ENCODE results near the gene DHX16.

The DHX16 gene

GRCh38 chr6:30657454-30657853 lies 15.4 kb downstream of the DHX16 start:
- TF ChIP-seq, protein P1, sequence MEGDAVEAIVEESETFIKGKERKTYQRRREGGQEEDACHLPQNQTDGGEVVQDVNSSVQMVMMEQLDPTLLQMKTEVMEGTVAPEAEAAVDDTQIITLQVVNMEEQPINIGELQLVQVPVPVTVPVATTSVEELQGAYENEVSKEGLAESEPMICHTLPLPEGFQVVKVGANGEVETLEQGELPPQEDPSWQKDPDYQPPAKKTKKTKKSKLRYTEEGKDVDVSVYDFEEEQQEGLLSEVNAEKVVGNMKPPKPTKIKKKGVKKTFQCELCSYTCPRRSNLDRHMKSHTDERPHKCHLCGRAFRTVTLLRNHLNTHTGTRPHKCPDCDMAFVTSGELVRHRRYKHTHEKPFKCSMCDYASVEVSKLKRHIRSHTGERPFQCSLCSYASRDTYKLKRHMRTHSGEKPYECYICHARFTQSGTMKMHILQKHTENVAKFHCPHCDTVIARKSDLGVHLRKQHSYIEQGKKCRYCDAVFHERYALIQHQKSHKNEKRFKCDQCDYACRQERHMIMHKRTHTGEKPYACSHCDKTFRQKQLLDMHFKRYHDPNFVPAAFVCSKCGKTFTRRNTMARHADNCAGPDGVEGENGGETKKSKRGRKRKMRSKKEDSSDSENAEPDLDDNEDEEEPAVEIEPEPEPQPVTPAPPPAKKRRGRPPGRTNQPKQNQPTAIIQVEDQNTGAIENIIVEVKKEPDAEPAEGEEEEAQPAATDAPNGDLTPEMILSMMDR (conservative IDR thresholded peaks at IDR 0.05; ENCODE audit: low read depth): no peak
- POLR2A ChIA-PET (ENCODE audit: low non-redundant PET): no interaction called here
- no peak for DNase-seq (ENCODE audit: low spot score)
- no peak overlapping the region for H3K27ac ChIP-seq
- CTCF ChIA-PET: no interaction called here

DNA sequence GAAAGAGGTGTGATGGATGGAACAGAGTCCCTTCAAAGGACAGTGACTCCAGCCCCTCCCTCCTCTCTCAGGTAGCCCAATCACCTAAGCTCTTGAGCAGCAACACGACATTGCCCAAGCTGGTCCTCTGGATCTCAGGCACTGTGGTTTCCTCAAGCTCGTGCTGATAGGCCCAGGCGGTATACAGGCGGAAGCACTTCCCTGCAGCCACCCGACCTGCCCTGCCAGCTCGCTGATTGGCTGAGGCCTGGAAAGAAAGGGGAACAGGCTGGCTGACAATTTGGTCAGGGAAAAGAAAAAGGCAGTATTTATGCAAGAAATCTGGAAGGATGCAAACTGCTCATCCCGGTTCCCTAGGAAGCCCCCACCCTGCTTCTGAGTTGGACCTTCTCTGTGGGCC lies 16.3 kb downstream of the DHX16 start:
- CTCF ChIA-PET: interaction anchor here (0.5 to 0.7 kb wide), 2 partner anchors 10 to 431 kb away, joined by 3 read pairs; no protein-coding TSS in a partner anchor
- TF ChIP-seq, protein P1 (conservative IDR thresholded peaks at IDR 0.05; ENCODE audit: low read depth): no peak
- DNase-seq (ENCODE audit: low spot score): no peak
- POLR2A ChIA-PET (ENCODE audit: low non-redundant PET): no interaction called here
- H3K27ac ChIP-seq: 0 out of 2 replicates have a peak overlapping the region, but pooled peaks have one; percentile 9

- ChIA-PET CTCF (interaction anchor here (0.6 kb wide), 1 partner anchor 14 kb away, joined by 3 read pairs; no protein-coding TSS in a partner anchor), POLR2A (ENCODE audit: low non-redundant PET) (no interaction called here)
- no peak for DNase-seq (ENCODE audit: low spot score)
- H3K27ac ChIP-seq: no peak overlapping the region
- TF ChIP-seq, protein P1 (conservative IDR thresholded peaks at IDR 0.05; ENCODE audit: low read depth): no peak
Observed at GRCh38 chr6:30655743-30656094, 17.1 kb downstream of the DHX16 start.

- DNase-seq (ENCODE audit: low spot score): no peak
- ChIA-PET CTCF (interaction anchor here (0.6 kb wide), 1 partner anchor 15 kb away, joined by 3 read pairs; no protein-coding TSS in a partner anchor), POLR2A (ENCODE audit: low non-redundant PET) (no interaction called here)
- TF ChIP-seq, protein P1 (conservative IDR thresholded peaks at IDR 0.05; ENCODE audit: low read depth): no peak
- peak overlapping the region; percentile 7; the same call in 1 of the 2 replicates for H3K27ac ChIP-seq
Observed at GRCh38 chr6:30654798-30655742, 17.7 kb downstream of the DHX16 start.

DNA sequence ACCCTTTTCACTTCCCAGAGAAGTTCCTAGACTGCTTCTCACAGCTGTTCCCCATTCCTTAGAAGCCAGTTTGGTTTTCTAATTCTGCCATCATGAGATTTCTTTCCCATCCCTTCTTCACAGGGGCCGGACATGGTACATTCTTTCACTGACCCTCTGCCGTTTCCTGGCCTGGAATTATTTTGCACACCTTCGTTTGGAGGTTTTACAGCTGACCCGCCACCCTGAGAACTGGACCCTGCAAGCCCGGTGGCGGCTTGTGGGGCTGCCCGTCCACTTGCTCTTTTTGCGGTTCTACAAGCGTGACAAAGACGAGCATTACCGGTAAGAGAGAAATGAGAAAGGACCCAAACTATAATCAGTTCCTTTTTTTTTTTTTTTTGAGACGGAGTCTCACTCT lies 21.7 kb downstream of the DHX16 start:
- CTCF ChIA-PET: interaction anchor here (0.7 kb wide), 2 partner anchors 29 to 226 kb away, joined by 4 read pairs; no protein-coding TSS in a partner anchor
- H3K27ac ChIP-seq: 0 out of 2 replicates have a peak overlapping the region, but pooled peaks have one; percentile 12
- DNase-seq (ENCODE audit: low spot score): no peak
- POLR2A ChIA-PET (ENCODE audit: low non-redundant PET): no interaction called here
- TF ChIP-seq, protein P1 (conservative IDR thresholded peaks at IDR 0.05; ENCODE audit: low read depth): no peak

DNA sequence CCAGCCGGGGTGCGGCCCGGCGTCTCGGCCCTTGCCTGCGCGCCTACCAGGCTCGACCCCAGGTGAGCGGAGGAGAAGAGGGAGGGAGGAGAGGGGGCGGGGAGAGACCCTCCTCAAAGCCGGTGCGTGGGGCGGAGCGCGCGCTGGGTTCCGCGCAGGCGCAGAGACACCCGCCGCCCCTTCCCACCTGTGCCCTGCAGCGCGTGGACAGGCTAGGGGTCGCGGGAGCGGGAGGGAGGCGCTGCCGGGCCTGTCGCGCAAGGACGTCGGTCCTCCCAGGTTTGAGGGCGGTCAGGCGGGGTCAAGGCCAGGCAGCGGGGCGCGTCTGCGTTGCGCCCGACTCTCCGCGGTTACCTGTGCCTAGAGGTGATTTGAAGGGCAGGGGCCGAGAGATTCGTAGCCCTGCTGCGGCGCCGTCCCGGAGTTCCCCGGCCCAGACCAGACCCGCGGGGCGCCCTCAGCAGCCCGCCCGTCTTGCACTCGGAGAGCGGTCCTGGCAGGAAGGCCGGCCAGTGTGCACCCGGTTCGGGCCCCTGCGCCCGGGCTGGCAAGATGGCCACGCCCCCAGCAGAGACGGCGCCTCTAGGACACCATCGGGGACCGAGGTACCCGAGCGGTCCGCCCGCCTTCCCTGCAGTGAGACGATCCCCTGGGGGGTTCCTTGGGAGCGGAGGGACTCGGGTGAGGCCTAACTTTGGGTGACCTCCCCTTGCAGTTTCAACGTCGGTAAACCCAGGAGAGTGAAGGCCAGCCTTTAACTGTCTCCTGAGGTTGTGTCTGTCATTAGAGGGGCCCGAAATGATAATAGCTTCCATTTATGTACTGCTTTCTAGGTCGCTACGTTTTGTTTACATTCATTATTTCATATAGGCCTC lies 25.3 kb downstream of the DHX16 start:
- peak; percentile 50 for DNase-seq (ENCODE audit: low spot score)
- ChIA-PET POLR2A (ENCODE audit: low non-redundant PET) (no interaction called here), CTCF (interaction anchor here (0.9 kb wide), 1 partner anchor 80 kb away, joined by 5 read pairs; no protein-coding TSS in a partner anchor)
- TF ChIP-seq, protein P1 (conservative IDR thresholded peaks at IDR 0.05; ENCODE audit: low read depth): no peak
- peak overlapping the region; percentile 91 for H3K27ac ChIP-seq
